GM12878 (cell line): ENCODE data around the gene TCERG1. TPM values are rescaled to one million over a fixed set of nuclear protein-coding genes. Genes with fewer than 3 reads are reported as not detected.

Experiments
- ATAC-seq: fragments of 200-7000 bp; cut with Tn5 transposase; 3 replicates; pipeline ENCODE4 v1.9.1; 2020; ENCODE audit warnings: mild to moderate bottlenecking, moderate library complexity
- BruUV-seq: library from RNA; stranded (reverse); fragments of 400-500 nt; replicated peaks from 2 replicates; lab custom pipeline; 2021; lab: Mats Ljungman, UMichigan
- CTCF ChIA-PET: fragments of 300-600 bp; sonication (Branson Sonifier 250); formaldehyde crosslinking; extraction: SDS; loops from one replicate; lab custom pipeline; 2021; ENCODE audit warnings: inconsistent platforms; lab: Yijun Ruan, JAX
- POLR2A ChIA-PET: fragments of 350-600 bp; formaldehyde crosslinking; extraction: SDS; loops from one replicate; lab custom pipeline; 2021; ENCODE audit warnings: inconsistent platforms; lab: Charles Lee
- RAD21 ChIA-PET: fragments of 300-600 bp; sonication (Branson Sonifier 250); formaldehyde crosslinking; loops from one replicate; lab custom pipeline; 2023; ENCODE audit warnings: antibody characterized with exemption; ENCODE audit not compliant: unreplicated experiment; lab: Charles Lee
- SMC1A ChIA-PET: fragments of 300-600 bp; sonication (Branson Sonifier 250); formaldehyde crosslinking; loops from one replicate; lab custom pipeline; 2023; ENCODE audit not compliant: unreplicated experiment, uncharacterized antibody; lab: Charles Lee
- DNase-seq: peaks from one replicate; pipeline ENCODE4 v3.0.0-alpha.2; 2011; ENCODE audit warnings: low read depth, low spot score
- FAIRE-seq: peaks from 3 replicates; lab custom pipeline; 2011; peaks lifted over from hg19 to GRCh38; lab: Jason Lieb, UNC
- H2AFZ ChIP-seq: 2 replicates; pipeline ENCODE4 v1.6.0; 2011; ENCODE audit warnings: low read depth, low read length, control low read depth; ENCODE audit not compliant: control insufficient read depth
- H3K27ac ChIP-seq: 2 replicates; pipeline ENCODE4 v1.5.1; 2011; ENCODE audit warnings: control low read depth; ENCODE audit not compliant: control insufficient read depth, insufficient read depth
- H3K27me3 ChIP-seq, 2 experiments: replicated peaks in 1 of 2; 2 replicates each; pipeline versions ENCODE4 v1.6.0 to v1.6.1; 2011; ENCODE audit warnings: low read length in 1 of 2; ENCODE audit not compliant: control insufficient read depth in 2 of 2, insufficient read depth in 2 of 2
- H3K36me3 ChIP-seq, 2 experiments: 2 replicates each; pipeline ENCODE4 v1.5.1; 2011; ENCODE audit warnings: low read length in 1 of 2; ENCODE audit not compliant: control insufficient read depth in 2 of 2, insufficient read depth in 2 of 2
- H3K4me1 ChIP-seq: 2 replicates; pipeline ENCODE4 v1.6.1; 2011; ENCODE audit warnings: mild to moderate bottlenecking, low read length, moderate library complexity, mixed read lengths; ENCODE audit not compliant: control insufficient read depth, insufficient read depth
- H3K4me2 ChIP-seq: 2 replicates; pipeline ENCODE4 v1.6.0; 2011; ENCODE audit warnings: control low read depth; ENCODE audit not compliant: control insufficient read depth, insufficient read depth
- H3K4me3 ChIP-seq: fragments of 200-600 bp; sonication (generic); 2 replicates; pipeline ENCODE4 v1.5.1; 2016
- H3K79me2 ChIP-seq: 2 replicates; pipeline ENCODE4 v1.6.0; 2011; ENCODE audit warnings: low read length; ENCODE audit not compliant: control insufficient read depth, insufficient read depth
- H3K9ac ChIP-seq: 2 replicates; pipeline ENCODE4 v1.8.0; 2011; ENCODE audit warnings: low read length, control low read depth, mixed read lengths; ENCODE audit not compliant: control insufficient read depth, insufficient read depth
- H3K9me3 ChIP-seq: replicated peaks from 3 replicates; pipeline ENCODE4 v1.5.1; 2011; ENCODE audit warnings: mild to moderate bottlenecking, low read length; ENCODE audit not compliant: control insufficient read depth, insufficient read depth
- H4K20me1 ChIP-seq: 2 replicates; pipeline ENCODE4 v1.6.0; 2011; ENCODE audit not compliant: control insufficient read depth, insufficient read depth
- EED ChIP-seq: sonication (generic); IDR thresholded peaks from 2 replicates; pipeline ENCODE4 v1.6.1; 2016; ENCODE audit warnings: antibody characterized with exemption, low read depth
- GABPA ChIP-seq: IDR thresholded peaks from 2 replicates; pipeline ENCODE4 v1.6.1; 2014; ENCODE audit warnings: antibody characterized with exemption, low read depth, mild to moderate bottlenecking, inconsistent platforms
- HCFC1 ChIP-seq: fragments of 150-350 bp; IDR thresholded peaks from 2 replicates; pipeline ENCODE4 v1.6.1; 2014; ENCODE audit warnings: low read length
- HDAC2 ChIP-seq: fragments of 200-600 bp; sonication (generic); IDR thresholded peaks from 2 replicates; pipeline ENCODE4 v1.6.1; 2017
- IKZF1 ChIP-seq: fragments of 450-650 bp; conservative IDR thresholded peaks from 2 replicates; pipeline ENCODE4 v1.6.1; 2017; ENCODE audit warnings: antibody characterized with exemption, mild to moderate bottlenecking
- IRF4 ChIP-seq: IDR thresholded peaks from 2 replicates; pipeline ENCODE4 v1.6.1; 2011; ENCODE audit warnings: low read depth, low read length
- NFXL1 ChIP-seq: fragments of 450-650 bp; IDR thresholded peaks from 2 replicates; pipeline ENCODE4 v1.6.1; 2017; ENCODE audit warnings: antibody characterized with exemption, mild to moderate bottlenecking, borderline replicate concordance
- RB1 ChIP-seq: fragments of 450-650 bp; formaldehyde crosslinking; IDR thresholded peaks from 2 replicates; pipeline ENCODE4 v1.6.1; 2017; ENCODE audit warnings: mild to moderate bottlenecking, borderline replicate concordance
- TBL1XR1 ChIP-seq: IDR thresholded peaks from 2 replicates; pipeline ENCODE4 v1.6.1; 2012; ENCODE audit warnings: low read depth, low read length, improper control_type of control experiment
- WGBS: methylation state at CpG from one replicate; pipeline ENCODE4 v1.1.6; 2016; ENCODE audit warnings: low lambda C conversion rate; ENCODE audit not compliant: insufficient replicate concordance, insufficient coverage; ENCODE audit errors: missing lambda C conversion rate; 5-methylcytosine and 5-hydroxymethylcytosine counted together
- in situ Hi-C: fragments of 300-500 bp; cut with MboI; formaldehyde crosslinking; loops from 9 replicates; pipeline ENCODE4 v1.14.3; 2018; ENCODE audit warnings: mixed read lengths
- intact Hi-C: fragments of 100-400 bp; cut with micrococcal nuclease; formaldehyde crosslinking; loops from one replicate; pipeline ENCODE4 v1.14.2; 2022; ENCODE audit not compliant: unreplicated experiment
- polyA plus RNA-seq, 11 experiments: library from polyadenylated mRNA; depleted of rRNA in 4 of 11; unstranded in 6 of 11; stranded (reverse) in 5 of 11; fragments of >200 nt; fragmentation: Nextera tagmentation in 4 of 11; fragmentation: Illumina TruSeq in 1 of 11; extraction: Ambion mirVana in 4 of 11; extraction: Trizol in 1 of 11; gene quantifications; 1 replicate in 1 of 11; 2 replicates in 10 of 11; pipeline versions ENCODE4 v1.2.1 to v1.2.3, GENCODE V29; 2011 to 2016; ENCODE audit warnings: inconsistent platforms in 2 of 11, missing spikeins in 2 of 11, low read depth in 1 of 11
- total RNA-seq, 4 experiments: library from RNA; depleted of rRNA in 3 of 4; stranded (reverse); fragments of >200 nt in 3 of 4; fragmentation: Illumina TruSeq in 1 of 4; extraction: Trizol in 1 of 4; gene quantifications; 2 replicates each; pipeline versions ENCODE4 v1.2.1 to v1.2.3, GENCODE V29; 2013 to 2021
- TF ChIP-seq, protein P1 (sequence below): fragments of 450-650 bp; IDR thresholded peaks from 2 replicates; pipeline ENCODE4 v1.6.1; 2017; ENCODE audit warnings: mild to moderate bottlenecking, moderate library complexity
- TF ChIP-seq, protein P2 (sequence below): fragments of 450-650 bp; IDR thresholded peaks from 2 replicates; pipeline ENCODE4 v1.6.1; 2016; ENCODE audit warnings: mild to moderate bottlenecking
- TF ChIP-seq, protein P3 (sequence below): IDR thresholded peaks from 2 replicates; pipeline ENCODE4 v1.6.1; 2011; ENCODE audit warnings: low read depth, low read length, improper control_type of control experiment, borderline replicate concordance

The TCERG1 gene
- total and polyA plus RNA-seq, 10 of the 15 experiments (the other 5 are each of a cell fraction or from before 2014, with no cell fraction given), result 51.5 to 131 (median 91.6) TPM

DNA sequence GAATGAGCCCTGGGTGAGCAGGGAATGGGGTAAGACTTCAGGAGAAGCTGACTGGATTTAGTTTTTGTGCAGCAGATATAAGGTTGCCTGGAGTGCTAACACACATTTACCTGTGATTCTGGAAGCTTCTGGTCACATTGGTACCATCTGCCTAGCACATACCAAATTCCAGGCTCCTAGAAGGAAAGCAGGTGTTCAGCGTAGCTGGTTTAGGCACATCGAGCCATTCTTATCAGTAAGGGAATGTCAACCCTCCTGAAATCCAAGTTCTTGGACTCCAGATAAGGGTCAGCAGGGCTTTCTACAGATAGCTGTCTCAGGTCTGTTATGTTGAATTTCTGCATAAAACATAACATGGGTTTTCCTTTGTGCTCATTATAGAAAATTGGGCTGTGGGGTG, 10.3 kb downstream of the TCERG1 start:
- ChIA-PET POLR2A (no interaction called here), RAD21 (no interaction called here), SMC1A (no interaction called here), CTCF (interaction anchor here (1.1 kb wide), 1 partner anchor 10 kb away, joined by 3 read pairs; no protein-coding TSS in a partner anchor)
- no peak overlapping the region for H3K9ac ChIP-seq
- TF ChIP-seq, protein P1, sequence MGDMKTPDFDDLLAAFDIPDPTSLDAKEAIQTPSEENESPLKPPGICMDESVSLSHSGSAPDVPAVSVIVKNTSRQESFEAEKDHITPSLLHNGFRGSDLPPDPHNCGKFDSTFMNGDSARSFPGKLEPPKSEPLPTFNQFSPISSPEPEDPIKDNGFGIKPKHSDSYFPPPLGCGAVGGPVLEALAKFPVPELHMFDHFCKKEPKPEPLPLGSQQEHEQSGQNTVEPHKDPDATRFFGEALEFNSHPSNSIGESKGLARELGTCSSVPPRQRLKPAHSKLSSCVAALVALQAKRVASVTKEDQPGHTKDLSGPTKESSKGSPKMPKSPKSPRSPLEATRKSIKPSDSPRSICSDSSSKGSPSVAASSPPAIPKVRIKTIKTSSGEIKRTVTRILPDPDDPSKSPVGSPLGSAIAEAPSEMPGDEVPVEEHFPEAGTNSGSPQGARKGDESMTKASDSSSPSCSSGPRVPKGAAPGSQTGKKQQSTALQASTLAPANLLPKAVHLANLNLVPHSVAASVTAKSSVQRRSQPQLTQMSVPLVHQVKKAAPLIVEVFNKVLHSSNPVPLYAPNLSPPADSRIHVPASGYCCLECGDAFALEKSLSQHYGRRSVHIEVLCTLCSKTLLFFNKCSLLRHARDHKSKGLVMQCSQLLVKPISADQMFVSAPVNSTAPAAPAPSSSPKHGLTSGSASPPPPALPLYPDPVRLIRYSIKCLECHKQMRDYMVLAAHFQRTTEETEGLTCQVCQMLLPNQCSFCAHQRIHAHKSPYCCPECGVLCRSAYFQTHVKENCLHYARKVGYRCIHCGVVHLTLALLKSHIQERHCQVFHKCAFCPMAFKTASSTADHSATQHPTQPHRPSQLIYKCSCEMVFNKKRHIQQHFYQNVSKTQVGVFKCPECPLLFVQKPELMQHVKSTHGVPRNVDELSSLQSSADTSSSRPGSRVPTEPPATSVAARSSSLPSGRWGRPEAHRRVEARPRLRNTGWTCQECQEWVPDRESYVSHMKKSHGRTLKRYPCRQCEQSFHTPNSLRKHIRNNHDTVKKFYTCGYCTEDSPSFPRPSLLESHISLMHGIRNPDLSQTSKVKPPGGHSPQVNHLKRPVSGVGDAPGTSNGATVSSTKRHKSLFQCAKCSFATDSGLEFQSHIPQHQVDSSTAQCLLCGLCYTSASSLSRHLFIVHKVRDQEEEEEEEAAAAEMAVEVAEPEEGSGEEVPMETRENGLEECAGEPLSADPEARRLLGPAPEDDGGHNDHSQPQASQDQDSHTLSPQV, result no peak
- TF ChIP-seq TBL1XR1 (no peak), HDAC2 (no peak), GABPA (no peak), RB1 (no peak), EED (no peak), NFXL1 (no peak), HCFC1 (no peak), IRF4 (no peak), IKZF1 (no peak)
- TF ChIP-seq, protein P2, sequence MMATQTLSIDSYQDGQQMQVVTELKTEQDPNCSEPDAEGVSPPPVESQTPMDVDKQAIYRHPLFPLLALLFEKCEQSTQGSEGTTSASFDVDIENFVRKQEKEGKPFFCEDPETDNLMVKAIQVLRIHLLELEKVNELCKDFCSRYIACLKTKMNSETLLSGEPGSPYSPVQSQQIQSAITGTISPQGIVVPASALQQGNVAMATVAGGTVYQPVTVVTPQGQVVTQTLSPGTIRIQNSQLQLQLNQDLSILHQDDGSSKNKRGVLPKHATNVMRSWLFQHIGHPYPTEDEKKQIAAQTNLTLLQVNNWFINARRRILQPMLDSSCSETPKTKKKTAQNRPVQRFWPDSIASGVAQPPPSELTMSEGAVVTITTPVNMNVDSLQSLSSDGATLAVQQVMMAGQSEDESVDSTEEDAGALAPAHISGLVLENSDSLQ, result no peak
- TF ChIP-seq, protein P3, sequence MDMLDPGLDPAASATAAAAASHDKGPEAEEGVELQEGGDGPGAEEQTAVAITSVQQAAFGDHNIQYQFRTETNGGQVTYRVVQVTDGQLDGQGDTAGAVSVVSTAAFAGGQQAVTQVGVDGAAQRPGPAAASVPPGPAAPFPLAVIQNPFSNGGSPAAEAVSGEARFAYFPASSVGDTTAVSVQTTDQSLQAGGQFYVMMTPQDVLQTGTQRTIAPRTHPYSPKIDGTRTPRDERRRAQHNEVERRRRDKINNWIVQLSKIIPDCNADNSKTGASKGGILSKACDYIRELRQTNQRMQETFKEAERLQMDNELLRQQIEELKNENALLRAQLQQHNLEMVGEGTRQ, result no peak
- no peak for DNase-seq
- H3K27ac ChIP-seq, result no peak overlapping the region
- no peak for FAIRE-seq
- no peaks in the 10 kb centered on the region for H3K9me3 ChIP-seq
- H2AFZ ChIP-seq, result no peak overlapping the region
- ATAC-seq, result no peak
- intact Hi-C loops, result no loop called here
- WGBS, result 97% methylated on average over 2 of the region's 2 CpGs
- H3K4me3 ChIP-seq, result no peak overlapping the region
- no peak overlapping the region for H3K4me2 ChIP-seq
- in situ Hi-C loops, result loop anchor here (25.0 kb wide), 1 partner anchor 1955 kb away; no protein-coding TSS in a partner anchor
- no TSS peak for BruUV-seq
- peaks cover 45% of the 10 kb centered on the region for H3K79me2 ChIP-seq
- peaks cover 4% of the 10 kb centered on the region for H4K20me1 ChIP-seq
- no peaks in the 10 kb centered on the region for H3K4me1 ChIP-seq
- peaks cover 6 to 30% of the 10 kb centered on the region in 2 experiments for H3K36me3 ChIP-seq
- H3K27me3 ChIP-seq, result no peaks in the 10 kb centered on the region
